ENCODE data around the gene TSPAN14.

DNA sequence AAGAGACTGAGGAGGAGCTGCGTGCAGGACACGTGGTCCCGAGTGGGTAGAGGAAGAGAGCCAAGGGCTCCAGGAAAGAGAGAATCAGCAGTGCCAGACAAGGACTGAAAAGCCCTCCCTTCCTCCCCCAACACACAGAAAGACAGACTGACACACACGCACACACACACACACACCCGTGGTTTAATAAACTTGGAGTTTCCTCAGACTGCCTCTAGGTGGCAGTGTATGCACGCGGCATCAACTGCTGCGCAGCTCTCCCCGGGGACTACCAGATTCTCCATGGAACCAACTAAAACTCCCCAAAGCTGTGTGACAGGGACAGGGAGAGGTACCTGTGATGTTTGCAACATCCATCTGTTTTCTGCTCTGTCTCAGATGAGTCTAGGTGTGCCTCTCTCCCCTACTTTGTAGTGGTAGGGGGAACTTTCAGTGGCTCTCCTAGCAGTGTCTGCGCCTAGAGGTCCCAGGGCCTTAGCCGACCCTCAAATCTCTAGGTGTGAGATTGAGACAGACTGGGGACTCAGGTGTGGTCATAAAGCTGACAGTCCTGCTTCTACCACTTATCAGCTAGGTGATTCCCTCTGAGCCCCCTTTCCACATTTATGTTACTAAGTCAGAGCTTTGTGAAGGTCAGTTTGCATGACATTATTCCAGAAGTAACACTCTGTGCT, 9.3 kb upstream of the TSPAN14 start:
- TF ChIP-seq ZBTB21 (CRISPR knock-in tag; IDR thresholded peaks at IDR 0.05) (no peak), JUNB (CRISPR knock-in tag; IDR thresholded peaks at IDR 0.05; ENCODE audit: borderline replicate concordance) (no peak)
